Memory B cell (primary cell): ENCODE data around the gene CAMTA1.
A peak's percentile ranks its signal among the peaks of the same experiment; 100 is the strongest.

Source experiments
- ATAC-seq: fragments of 150-1000 bp; cut with Tn5 transposase; 2 replicates; pipeline ENCODE4 v1.10.0; 2021; ENCODE audit warnings: low read depth, mild to moderate bottlenecking, moderate library complexity
- DNase-seq, 2 donors: peaks; one replicate each; pipeline ENCODE4 v3.0.0; 2022; ENCODE audit warnings: low spot score in 2 of 2
- H3K27ac Mint-ChIP-seq: one replicate; pipeline ENCODE4 v1.8.0; 2022; ENCODE audit warnings: mild to moderate bottlenecking, moderate library complexity, mixed read lengths
- H3K27me3 Mint-ChIP-seq: one replicate; pipeline ENCODE4 v1.8.0; 2022; ENCODE audit warnings: mixed read lengths
- H3K36me3 Mint-ChIP-seq: one replicate; pipeline ENCODE4 v1.8.0; 2022; ENCODE audit warnings: mild to moderate bottlenecking, mixed read lengths
- H3K4me1 Mint-ChIP-seq: one replicate; pipeline ENCODE4 v1.8.0; 2022; ENCODE audit warnings: mixed read lengths
- H3K4me3 Mint-ChIP-seq: one replicate; pipeline ENCODE4 v1.8.0; 2022; ENCODE audit warnings: mild to moderate bottlenecking, moderate library complexity, mixed read lengths
- H3K9me3 Mint-ChIP-seq: one replicate; pipeline ENCODE4 v1.8.0; 2022; ENCODE audit warnings: mixed read lengths

The CAMTA1 gene

GRCh38 chr1:7049913-7050625 lies 264.8 kb downstream of the CAMTA1 start:
- Mint-ChIP-seq H3K4me1 (no peaks in the 10 kb centered on the region), H3K4me3 (no peak overlapping the region), H3K27ac (no peak overlapping the region), H3K36me3 (peaks cover 5% of the 10 kb centered on the region), H3K9me3 (peaks cover 5% of the 10 kb centered on the region), H3K27me3 (peaks cover 19% of the 10 kb centered on the region)
- ATAC-seq (no peak), DNase-seq (no peak)

DNA sequence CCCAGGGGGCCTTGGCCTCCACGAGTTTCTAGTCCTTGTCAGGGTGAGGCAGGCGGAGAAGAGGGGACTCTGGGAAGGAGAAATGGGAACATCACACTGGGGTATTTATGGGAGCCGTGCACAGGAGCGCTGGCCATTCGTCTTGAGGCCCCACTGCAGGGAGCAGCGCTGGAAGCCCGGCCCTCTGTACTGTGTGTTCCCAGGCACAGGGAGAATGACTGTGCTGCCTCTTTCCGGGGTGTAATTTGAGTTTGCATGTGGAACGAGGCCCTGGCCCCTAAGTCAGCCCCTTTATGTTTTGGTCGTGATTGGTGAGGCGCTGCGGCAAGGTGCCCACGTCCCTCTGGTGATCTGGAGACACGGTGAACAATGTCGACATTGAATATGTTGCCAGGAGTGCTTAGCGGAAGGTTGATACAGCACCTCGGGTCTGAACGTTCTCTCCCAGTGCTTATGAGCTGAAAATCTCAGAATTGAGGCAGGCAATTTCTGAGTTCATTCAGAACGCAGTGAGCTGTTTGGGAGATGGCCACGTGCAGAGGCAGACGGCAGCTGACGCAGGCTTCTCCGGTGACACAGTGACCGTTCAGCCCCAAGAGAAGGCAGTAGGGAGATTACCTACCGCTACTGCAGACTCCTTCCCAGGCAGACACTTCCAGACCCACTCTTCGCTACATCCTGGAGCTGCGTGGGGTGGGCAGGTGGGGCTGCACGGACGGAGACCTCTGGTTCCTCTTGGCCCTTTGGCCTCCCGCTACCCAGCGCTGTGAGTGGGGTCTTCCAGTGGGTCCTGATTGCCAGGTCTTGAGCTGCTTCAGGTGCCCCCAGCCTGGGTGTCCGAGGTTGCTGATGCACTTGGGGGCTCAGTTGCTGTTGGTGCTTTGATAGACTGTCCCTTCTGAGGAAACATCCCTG lies 265.8 kb downstream of the CAMTA1 start:
- Mint-ChIP-seq H3K36me3 (peaks cover 5% of the 10 kb centered on the region), H3K4me3 (no peak overlapping the region), H3K4me1 (no peaks in the 10 kb centered on the region), H3K27ac (no peak overlapping the region), H3K27me3 (peaks cover 19% of the 10 kb centered on the region), H3K9me3 (peaks cover 5% of the 10 kb centered on the region)
- ATAC-seq (no peak), DNase-seq (no peak)

GRCh38 chr1:7052701-7053100 lies 267.4 kb downstream of the CAMTA1 start:
- Mint-ChIP-seq H3K36me3 (peaks cover 3% of the 10 kb centered on the region), H3K27ac (no peak overlapping the region), H3K4me1 (no peaks in the 10 kb centered on the region), H3K4me3 (no peak overlapping the region), H3K27me3 (peaks cover 19% of the 10 kb centered on the region), H3K9me3 (no peaks in the 10 kb centered on the region)
- ATAC-seq (no peak), DNase-seq (no peak)

- no peak overlapping the region for H3K27ac Mint-ChIP-seq
These were observed 275.5 kb downstream of the CAMTA1 start for GRCh38 chr1:7060745-7061144.

GRCh38 chr1:7062346-7063061 lies 277.2 kb downstream of the CAMTA1 start:
- Mint-ChIP-seq H3K27ac (no peak overlapping the region), H3K9me3 (peaks cover 5% of the 10 kb centered on the region), H3K36me3 (no peaks in the 10 kb centered on the region), H3K4me3 (no peak overlapping the region), H3K27me3 (peaks cover 17% of the 10 kb centered on the region), H3K4me1 (no peaks in the 10 kb centered on the region)
- ATAC-seq (no peak), DNase-seq (no peak)

More at GRCh38 chr1:7060745-7061144, 275.5 kb downstream of the CAMTA1 start:
- H3K27me3 Mint-ChIP-seq: peaks cover 14% of the 10 kb centered on the region
- no peak overlapping the region for H3K4me3 Mint-ChIP-seq
- ATAC-seq: no peak
- H3K4me1 Mint-ChIP-seq: no peaks in the 10 kb centered on the region
- DNase-seq: no peak
- peaks cover 5% of the 10 kb centered on the region for H3K9me3 Mint-ChIP-seq
- no peaks in the 10 kb centered on the region for H3K36me3 Mint-ChIP-seq

- H3K9me3 Mint-ChIP-seq: peaks cover 5% of the 10 kb centered on the region
- ATAC-seq (no peak), DNase-seq (no peak)
- no peaks in the 10 kb centered on the region for H3K4me1 Mint-ChIP-seq
- H3K27me3 Mint-ChIP-seq: peaks cover 17% of the 10 kb centered on the region
- H3K36me3 Mint-ChIP-seq: no peaks in the 10 kb centered on the region
- H3K4me3 Mint-ChIP-seq: no peak overlapping the region
- no peak overlapping the region for H3K27ac Mint-ChIP-seq
These were observed 278.7 kb downstream of the CAMTA1 start for GRCh38 chr1:7063981-7064380.

- Mint-ChIP-seq H3K4me3 (no peak overlapping the region), H3K27ac (no peak overlapping the region), H3K36me3 (no peaks in the 10 kb centered on the region), H3K27me3 (peaks cover 28% of the 10 kb centered on the region), H3K9me3 (peaks cover 2% of the 10 kb centered on the region), H3K4me1 (peaks cover 2% of the 10 kb centered on the region)
- ATAC-seq: no peak
- DNase-seq: no peak
These were observed 283.3 kb downstream of the CAMTA1 start for GRCh38 chr1:7068552-7068951.

- H3K36me3 Mint-ChIP-seq: no peaks in the 10 kb centered on the region
- no peak for DNase-seq
- no peaks in the 10 kb centered on the region for H3K9me3 Mint-ChIP-seq
- no peak overlapping the region for H3K4me3 Mint-ChIP-seq
- H3K27me3 Mint-ChIP-seq: peaks cover 23% of the 10 kb centered on the region
- H3K4me1 Mint-ChIP-seq: peaks cover 2% of the 10 kb centered on the region
- no peak for ATAC-seq
- H3K27ac Mint-ChIP-seq: no peak overlapping the region
These were observed 284.7 kb downstream of the CAMTA1 start for GRCh38 chr1:7069931-7070330.

DNA sequence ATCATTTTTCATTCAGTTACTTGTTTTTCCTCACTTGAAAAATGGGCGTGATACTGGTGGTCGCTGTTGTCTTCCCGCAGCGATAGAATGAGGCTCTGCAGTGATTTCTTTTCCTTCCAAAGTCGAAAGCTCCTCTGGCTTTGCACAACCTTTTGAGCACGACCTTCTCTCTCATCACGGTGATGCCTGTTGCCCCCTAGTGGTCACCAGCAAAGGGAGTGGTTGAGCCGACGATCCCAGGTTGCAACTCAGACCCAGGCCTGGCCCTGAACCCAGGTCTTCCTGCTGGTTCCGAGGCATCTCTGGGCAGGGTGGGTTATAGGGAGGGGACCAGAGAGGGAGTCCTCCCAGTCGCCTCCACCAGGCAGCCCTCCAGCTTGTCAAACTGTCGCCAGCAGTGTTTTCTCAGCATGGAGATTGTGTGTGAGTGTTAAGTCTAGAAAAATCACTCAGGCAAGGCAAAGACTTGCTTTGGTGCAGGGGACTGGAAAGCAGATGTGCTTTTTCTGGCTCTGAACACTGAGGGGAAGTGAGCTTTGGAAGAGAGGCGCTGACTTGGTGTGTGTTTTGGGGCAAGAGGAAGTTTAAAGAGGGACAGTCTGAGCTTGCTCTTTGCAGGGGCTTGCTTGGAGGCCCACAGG lies 285.3 kb downstream of the CAMTA1 start:
- peak overlapping the region; percentile 35 for H3K4me3 Mint-ChIP-seq
- peaks cover 1% of the 10 kb centered on the region for H3K9me3 Mint-ChIP-seq

DNA sequence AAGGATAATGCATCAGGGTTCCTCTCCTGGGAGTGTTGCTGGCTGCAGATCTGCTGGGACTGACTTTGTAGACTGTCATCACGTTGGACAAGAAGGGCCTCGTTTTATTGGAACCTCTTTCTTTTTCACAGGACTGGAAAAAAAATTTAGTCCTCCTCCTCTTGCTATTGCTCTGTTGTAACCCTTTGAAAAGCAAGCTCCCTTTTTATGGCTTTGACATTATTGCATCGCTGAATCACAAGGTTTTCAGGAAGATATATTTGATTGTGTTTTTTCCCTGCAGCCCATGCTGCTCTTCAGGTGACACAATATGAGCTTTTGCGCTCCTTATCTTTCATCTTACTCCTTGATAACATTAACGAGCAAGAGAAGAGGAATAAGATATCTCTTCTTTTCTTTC lies 290.9 kb downstream of the CAMTA1 start:
- no peak overlapping the region for H3K4me3 Mint-ChIP-seq
- peaks cover 10% of the 10 kb centered on the region for H3K27me3 Mint-ChIP-seq
- no peaks in the 10 kb centered on the region for H3K4me1 Mint-ChIP-seq
- no peak for ATAC-seq
- no peak for DNase-seq
- peaks cover 4% of the 10 kb centered on the region for H3K9me3 Mint-ChIP-seq
- H3K36me3 Mint-ChIP-seq: no peaks in the 10 kb centered on the region
- H3K27ac Mint-ChIP-seq: no peak overlapping the region

More for the DNA sequence above, 285.3 kb downstream of the CAMTA1 start:
- DNase-seq (peak; percentile 36 to 53), ATAC-seq (peak; percentile 53)
- H3K36me3 Mint-ChIP-seq: no peaks in the 10 kb centered on the region
- H3K27ac Mint-ChIP-seq: no peak overlapping the region
- peaks cover 19% of the 10 kb centered on the region for H3K27me3 Mint-ChIP-seq
- peaks cover 2% of the 10 kb centered on the region for H3K4me1 Mint-ChIP-seq

DNA sequence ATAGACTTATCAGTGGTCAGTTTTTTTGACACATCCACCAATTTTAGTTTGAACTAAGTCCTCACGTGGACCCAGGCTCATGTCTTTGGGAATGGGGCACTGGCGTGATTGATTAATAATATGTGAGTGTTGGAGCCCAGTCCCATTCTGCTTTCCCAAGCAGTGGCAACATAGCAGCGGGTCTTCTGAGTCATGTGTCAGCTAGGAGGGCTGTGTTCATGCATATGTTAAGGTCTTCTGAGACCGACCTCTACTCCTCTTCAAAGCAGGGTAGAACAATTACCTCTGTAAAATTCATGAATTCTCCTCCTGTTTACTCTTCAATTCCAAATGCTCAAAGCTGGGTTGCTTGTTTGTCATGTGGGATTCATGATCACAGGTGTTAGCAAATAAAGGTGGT lies 291.3 kb downstream of the CAMTA1 start:
- H3K4me1 Mint-ChIP-seq: no peaks in the 10 kb centered on the region
- no peaks in the 10 kb centered on the region for H3K36me3 Mint-ChIP-seq
- ATAC-seq (no peak), DNase-seq (no peak)
- H3K4me3 Mint-ChIP-seq: no peak overlapping the region
- peaks cover 4% of the 10 kb centered on the region for H3K9me3 Mint-ChIP-seq
- no peak overlapping the region for H3K27ac Mint-ChIP-seq
- peaks cover 10% of the 10 kb centered on the region for H3K27me3 Mint-ChIP-seq

DNA sequence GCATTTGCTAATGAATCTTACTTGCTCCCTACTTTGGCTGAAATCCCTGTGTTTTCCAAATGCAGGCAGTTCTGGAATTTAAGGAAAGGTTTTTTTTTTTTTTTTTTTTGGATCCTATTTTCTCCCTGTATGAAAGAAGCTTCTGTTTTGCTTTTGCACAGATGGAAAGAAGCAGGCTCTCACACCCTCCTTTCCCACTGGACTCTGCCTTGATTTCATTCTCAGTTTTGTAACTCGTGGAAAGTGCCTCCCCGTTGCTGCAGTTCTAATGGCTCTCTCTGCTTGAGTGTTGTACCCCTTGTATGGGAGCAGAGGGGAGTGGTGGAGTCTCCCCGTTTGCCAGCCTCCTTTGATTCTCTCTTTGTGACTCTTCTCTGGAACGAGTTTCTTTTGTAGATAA lies 291.9 kb downstream of the CAMTA1 start:
- H3K4me3 Mint-ChIP-seq: no peak overlapping the region
- DNase-seq (no peak), ATAC-seq (no peak)
- H3K36me3 Mint-ChIP-seq: no peaks in the 10 kb centered on the region
- peaks cover 4% of the 10 kb centered on the region for H3K9me3 Mint-ChIP-seq
- H3K27me3 Mint-ChIP-seq: peaks cover 10% of the 10 kb centered on the region
- no peak overlapping the region for H3K27ac Mint-ChIP-seq
- H3K4me1 Mint-ChIP-seq: no peaks in the 10 kb centered on the region

DNA sequence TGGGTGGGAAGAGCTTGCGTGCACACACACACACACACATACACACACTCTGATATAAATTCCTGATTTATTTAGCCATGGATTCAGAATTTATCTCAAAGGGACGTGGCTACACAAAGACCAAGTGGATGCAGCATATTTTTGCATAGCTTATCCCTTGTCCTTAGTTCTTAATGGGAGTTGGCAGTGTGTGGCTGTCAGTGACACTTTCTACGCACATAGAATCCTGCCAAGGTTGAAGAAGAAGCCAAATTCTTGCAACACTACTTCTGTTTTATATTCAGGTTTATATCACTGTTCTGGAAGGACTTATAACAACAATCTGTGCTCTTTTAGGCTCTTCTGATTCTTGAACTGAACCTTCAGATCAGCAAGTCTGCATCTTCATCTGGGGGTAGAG lies 292.7 kb downstream of the CAMTA1 start:
- Mint-ChIP-seq H3K36me3 (no peaks in the 10 kb centered on the region), H3K27me3 (peaks cover 9% of the 10 kb centered on the region), H3K4me1 (no peaks in the 10 kb centered on the region), H3K4me3 (no peak overlapping the region), H3K27ac (no peak overlapping the region), H3K9me3 (peaks cover 8% of the 10 kb centered on the region)
- no peak for DNase-seq
- ATAC-seq: no peak
